Hepatocyte (in vitro differentiated cells): Measurements from ENCODE around the gene MAGT1.

Experiments
- CTCF ChIP-seq: fragments of 200-600 bp; sonication (generic); IDR thresholded peaks from 2 replicates; pipeline ENCODE4 v1.5.1; 2016; ENCODE audit warnings: antibody characterized with exemption, mild to moderate bottlenecking; ENCODE audit not compliant: poor library complexity
- EZH2 ChIP-seq: fragments of 200-600 bp; sonication (generic); IDR thresholded peaks from 2 replicates; pipeline ENCODE4 v1.6.1; 2016; ENCODE audit warnings: antibody characterized with exemption, mild to moderate bottlenecking, borderline replicate concordance
- EZH2phosphoT487 ChIP-seq: fragments of 200-600 bp; sonication (generic); IDR thresholded peaks from one replicate; pipeline ENCODE4 v1.6.1; 2018; ENCODE audit warnings: antibody characterized with exemption, mild to moderate bottlenecking, low read depth, moderate library complexity; ENCODE audit not compliant: unreplicated experiment, severe bottlenecking

- TF ChIP-seq CTCF (no peak), EZH2phosphoT487 (no peak), EZH2 (no peak)
Observed at GRCh38 chrX:77802201-77802600, 93.0 kb downstream of the MAGT1 start.
